ENCODE measurements around the gene REG3G. TPM values are rescaled to one million over a fixed set of nuclear protein-coding genes. Genes with fewer than 3 reads are reported as not detected.

REG3G gene
- not detected in 2 replicates for total RNA-seq

DNA sequence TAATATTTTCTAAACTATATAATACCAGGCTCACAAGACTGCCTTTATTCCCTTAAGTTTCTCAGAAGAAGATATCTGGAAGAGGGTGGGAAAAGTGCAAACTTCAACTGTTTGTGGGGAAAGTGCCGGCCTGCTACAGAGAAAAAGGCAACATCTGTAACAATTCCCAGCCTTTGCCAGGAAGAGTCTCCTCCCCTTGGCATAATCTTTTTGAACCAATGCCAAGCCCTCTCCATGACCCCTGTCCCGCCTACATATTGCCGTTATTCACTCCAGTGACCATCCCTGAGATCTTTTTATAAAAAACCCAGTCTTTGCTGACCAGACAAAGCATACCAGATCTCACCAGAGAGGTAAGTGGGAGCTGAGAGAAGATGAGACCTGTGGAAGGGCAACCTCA, at the start of gene REG3G:
Gene REG3G, plus strand, starts transcription at position 282 of the 400 bp plus-strand sequence. CDS start 392 bp downstream, outside the sequence.
- no peak within 1 kb of the TSS for H3K4me3 Mint-ChIP-seq (ENCODE audit: low read depth)
- no peak within 1 kb of the TSS for H3K27ac Mint-ChIP-seq
- H3K27me3 Mint-ChIP-seq (ENCODE audit: low read depth) = no peaks in the 10 kb centered on the region
- H3K9me3 Mint-ChIP-seq = peaks cover 6% of the 10 kb centered on the region
- DNase-seq (ENCODE audit: low spot score) = no peak
- intact Hi-C loops (cut with micrococcal nuclease) = no loop called here
- H3K36me3 Mint-ChIP-seq (ENCODE audit: low read depth) = no peaks in the 10 kb centered on the region
- H3K4me1 Mint-ChIP-seq (ENCODE audit: low read depth) = no peaks in the 10 kb centered on the region

DNA sequence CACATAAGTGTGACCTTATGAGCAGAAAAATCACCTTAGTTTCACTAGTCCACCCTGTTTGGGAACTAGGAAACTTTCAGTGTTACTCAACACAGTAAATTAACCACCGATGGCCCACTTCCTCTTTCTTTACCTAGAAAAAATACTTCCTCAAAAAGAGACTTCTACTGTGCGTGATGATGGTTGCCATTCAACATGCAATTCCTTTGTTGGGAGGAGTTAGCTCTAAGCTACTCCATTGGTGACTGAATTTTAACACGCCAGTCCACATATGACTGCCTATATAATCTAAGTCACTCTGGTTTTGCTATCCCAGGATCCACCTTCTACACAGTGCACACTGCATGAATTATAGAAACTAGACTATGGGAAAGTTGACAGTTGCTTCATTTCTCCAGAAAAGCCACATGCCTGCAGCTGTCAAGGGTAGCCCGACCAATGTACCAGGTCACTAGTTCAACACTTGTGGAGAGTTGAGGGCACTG, 47.8 kb upstream of the REG3G start:
- Mint-ChIP-seq H3K4me3 (ENCODE audit: low read depth) (no peak overlapping the region), H3K4me1 (ENCODE audit: low read depth) (no peaks in the 10 kb centered on the region), H3K9me3 (no peaks in the 10 kb centered on the region), H3K36me3 (ENCODE audit: low read depth) (no peaks in the 10 kb centered on the region), H3K27ac (no peak overlapping the region), H3K27me3 (ENCODE audit: low read depth) (no peaks in the 10 kb centered on the region)
- intact Hi-C loops (cut with micrococcal nuclease) = no loop called here
- no peak for DNase-seq (ENCODE audit: low spot score)

- Mint-ChIP-seq H3K4me3 (ENCODE audit: low read depth) (no peak overlapping the region), H3K9me3 (no peaks in the 10 kb centered on the region), H3K4me1 (ENCODE audit: low read depth) (no peaks in the 10 kb centered on the region), H3K27me3 (ENCODE audit: low read depth) (no peaks in the 10 kb centered on the region), H3K27ac (no peak overlapping the region), H3K36me3 (ENCODE audit: low read depth) (no peaks in the 10 kb centered on the region)
- intact Hi-C loops (cut with micrococcal nuclease) = no loop called here
- no peak for DNase-seq (ENCODE audit: low spot score)
Observed at GRCh38 chr2:78978340-78978739, 47.2 kb upstream of the REG3G start.

- DNase-seq (ENCODE audit: low spot score) = peak; percentile 8
- Mint-ChIP-seq H3K9me3 (no peaks in the 10 kb centered on the region), H3K4me1 (ENCODE audit: low read depth) (no peaks in the 10 kb centered on the region), H3K27ac (no peak overlapping the region), H3K27me3 (ENCODE audit: low read depth) (no peaks in the 10 kb centered on the region), H3K4me3 (ENCODE audit: low read depth) (no peak overlapping the region), H3K36me3 (ENCODE audit: low read depth) (no peaks in the 10 kb centered on the region)
- intact Hi-C loops (cut with micrococcal nuclease) = no loop called here
Observed at GRCh38 chr2:78979380-78980151, 45.9 kb upstream of the REG3G start.

GRCh38 chr2:78980152-78980465, 45.4 kb upstream of the REG3G start:
- no peaks in the 10 kb centered on the region for H3K9me3 Mint-ChIP-seq
- no peaks in the 10 kb centered on the region for H3K4me1 Mint-ChIP-seq (ENCODE audit: low read depth)
- H3K27me3 Mint-ChIP-seq (ENCODE audit: low read depth) = no peaks in the 10 kb centered on the region
- H3K27ac Mint-ChIP-seq = no peak overlapping the region
- no peak overlapping the region for H3K4me3 Mint-ChIP-seq (ENCODE audit: low read depth)
- intact Hi-C loops (cut with micrococcal nuclease) = no loop called here
- H3K36me3 Mint-ChIP-seq (ENCODE audit: low read depth) = no peaks in the 10 kb centered on the region
- no peak for DNase-seq (ENCODE audit: low spot score)

DNA sequence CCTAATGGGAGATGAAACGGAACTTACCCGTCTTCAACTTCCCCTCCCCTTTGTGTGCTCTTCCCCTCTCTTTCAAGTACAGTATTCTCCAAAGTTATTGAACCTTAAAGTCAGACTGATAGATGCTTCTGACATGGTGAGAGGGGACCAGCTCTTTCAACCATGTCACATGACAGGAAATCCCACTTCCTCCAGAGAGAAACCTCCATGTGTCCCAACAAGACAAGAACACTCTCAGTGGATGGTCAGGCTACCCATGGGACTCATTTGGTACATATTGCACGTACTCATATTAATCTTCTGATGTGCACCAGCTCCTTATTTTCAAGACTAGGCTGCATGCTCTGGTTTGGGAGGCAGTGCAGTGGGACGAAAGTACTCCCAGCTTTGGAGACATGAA, 44.6 kb upstream of the REG3G start:
- Mint-ChIP-seq H3K4me1 (ENCODE audit: low read depth) (no peaks in the 10 kb centered on the region), H3K4me3 (ENCODE audit: low read depth) (no peak overlapping the region), H3K27me3 (ENCODE audit: low read depth) (no peaks in the 10 kb centered on the region), H3K36me3 (ENCODE audit: low read depth) (no peaks in the 10 kb centered on the region), H3K9me3 (no peaks in the 10 kb centered on the region), H3K27ac (no peak overlapping the region)
- DNase-seq (ENCODE audit: low spot score) = no peak
- intact Hi-C loops (cut with micrococcal nuclease) = no loop called here

DNA sequence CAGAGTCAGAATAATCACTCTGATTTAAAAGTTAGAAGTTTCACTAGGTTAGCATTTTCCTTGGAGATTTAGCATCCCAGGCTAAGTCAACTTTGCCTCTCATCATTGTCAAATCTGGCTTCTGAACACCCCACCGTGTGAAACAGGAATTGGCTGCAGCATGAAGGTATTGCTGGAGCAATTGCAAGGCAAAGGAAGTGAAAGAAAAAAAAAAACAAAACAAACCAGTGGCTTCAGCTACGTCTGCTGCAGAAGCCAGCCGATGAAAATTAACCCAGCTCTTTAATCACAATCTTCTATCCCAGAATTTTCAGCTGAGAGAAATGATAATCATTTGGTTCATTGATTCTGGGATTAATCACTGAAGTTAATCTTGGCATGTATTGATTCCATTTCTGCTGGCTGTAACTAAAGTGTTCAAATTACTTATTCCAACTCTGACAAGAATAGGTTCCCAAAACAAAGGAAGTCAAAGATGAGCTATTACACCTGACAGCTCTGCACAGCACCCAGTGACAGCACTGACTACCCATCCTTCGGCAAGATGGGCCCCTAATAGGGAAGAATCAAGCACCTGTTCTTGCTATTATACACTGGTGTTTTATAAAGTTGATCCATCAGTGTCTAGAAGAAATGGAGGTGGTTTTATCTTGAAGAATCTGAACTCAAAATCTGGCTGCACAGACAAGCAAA, 42.7 kb upstream of the REG3G start:
- no peaks in the 10 kb centered on the region for H3K27me3 Mint-ChIP-seq (ENCODE audit: low read depth)
- no peak overlapping the region for H3K27ac Mint-ChIP-seq
- intact Hi-C loops (cut with micrococcal nuclease) = no loop called here
- no peak overlapping the region for H3K4me3 Mint-ChIP-seq (ENCODE audit: low read depth)
- H3K36me3 Mint-ChIP-seq (ENCODE audit: low read depth) = no peaks in the 10 kb centered on the region
- no peak for DNase-seq (ENCODE audit: low spot score)
- H3K4me1 Mint-ChIP-seq (ENCODE audit: low read depth) = no peaks in the 10 kb centered on the region
- H3K9me3 Mint-ChIP-seq = no peaks in the 10 kb centered on the region

GRCh38 chr2:78984386-78984785, 41.1 kb upstream of the REG3G start:
- H3K4me1 Mint-ChIP-seq (ENCODE audit: low read depth) = no peaks in the 10 kb centered on the region
- DNase-seq (ENCODE audit: low spot score) = no peak
- H3K9me3 Mint-ChIP-seq = no peaks in the 10 kb centered on the region
- intact Hi-C loops (cut with micrococcal nuclease) = no loop called here
- no peaks in the 10 kb centered on the region for H3K27me3 Mint-ChIP-seq (ENCODE audit: low read depth)
- H3K36me3 Mint-ChIP-seq (ENCODE audit: low read depth) = no peaks in the 10 kb centered on the region
- no peak overlapping the region for H3K4me3 Mint-ChIP-seq (ENCODE audit: low read depth)
- no peak overlapping the region for H3K27ac Mint-ChIP-seq

- intact Hi-C loops (cut with micrococcal nuclease) = no loop called here
- H3K27ac Mint-ChIP-seq = no peak overlapping the region
Observed at GRCh38 chr2:78985558-78985957, 39.9 kb upstream of the REG3G start.

GRCh38 chr2:78989051-78989450, 36.5 kb upstream of the REG3G start:
- H3K4me1 Mint-ChIP-seq (ENCODE audit: low read depth) = no peaks in the 10 kb centered on the region
- intact Hi-C loops (cut with micrococcal nuclease) = no loop called here
- no peaks in the 10 kb centered on the region for H3K36me3 Mint-ChIP-seq (ENCODE audit: low read depth)
- no peak overlapping the region for H3K27ac Mint-ChIP-seq
- no peaks in the 10 kb centered on the region for H3K9me3 Mint-ChIP-seq
- DNase-seq (ENCODE audit: low spot score) = no peak
- peaks cover 12% of the 10 kb centered on the region for H3K27me3 Mint-ChIP-seq (ENCODE audit: low read depth)
- no peak overlapping the region for H3K4me3 Mint-ChIP-seq (ENCODE audit: low read depth)

More at GRCh38 chr2:78985558-78985957, 39.9 kb upstream of the REG3G start:
- H3K9me3 Mint-ChIP-seq = no peaks in the 10 kb centered on the region
- no peak for DNase-seq (ENCODE audit: low spot score)
- H3K4me1 Mint-ChIP-seq (ENCODE audit: low read depth) = no peaks in the 10 kb centered on the region
- no peak overlapping the region for H3K4me3 Mint-ChIP-seq (ENCODE audit: low read depth)
- H3K27me3 Mint-ChIP-seq (ENCODE audit: low read depth) = no peaks in the 10 kb centered on the region
- no peaks in the 10 kb centered on the region for H3K36me3 Mint-ChIP-seq (ENCODE audit: low read depth)

DNA sequence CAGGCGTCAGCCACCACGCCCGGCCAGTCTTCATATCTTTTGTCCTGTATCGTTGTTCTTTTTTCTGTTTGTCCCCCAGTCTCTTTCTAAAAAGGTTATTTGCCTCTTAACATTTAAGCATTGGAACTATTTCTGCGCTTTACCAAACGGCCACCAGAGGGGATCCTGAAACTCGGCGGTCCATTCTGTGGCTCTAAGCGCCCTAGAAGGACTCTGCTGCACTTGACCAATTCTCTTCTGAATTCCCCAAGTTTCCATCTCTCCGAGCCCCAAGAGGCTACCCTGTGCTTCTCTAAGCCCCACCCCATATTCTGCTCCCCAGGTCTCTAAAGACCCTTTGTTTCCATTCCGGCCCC, 33.1 kb upstream of the REG3G start:
- peaks cover 19% of the 10 kb centered on the region for H3K27me3 Mint-ChIP-seq (ENCODE audit: low read depth)
- no peaks in the 10 kb centered on the region for H3K36me3 Mint-ChIP-seq (ENCODE audit: low read depth)
- intact Hi-C loops (cut with micrococcal nuclease) = no loop called here
- H3K4me1 Mint-ChIP-seq (ENCODE audit: low read depth) = no peaks in the 10 kb centered on the region
- no peak overlapping the region for H3K27ac Mint-ChIP-seq
- no peak for DNase-seq (ENCODE audit: low spot score)
- H3K9me3 Mint-ChIP-seq = no peaks in the 10 kb centered on the region
- no peak overlapping the region for H3K4me3 Mint-ChIP-seq (ENCODE audit: low read depth)

GRCh38 chr2:78992807-78993517, 32.5 kb upstream of the REG3G start:
- no peaks in the 10 kb centered on the region for H3K4me1 Mint-ChIP-seq (ENCODE audit: low read depth)
- peaks cover 19% of the 10 kb centered on the region for H3K27me3 Mint-ChIP-seq (ENCODE audit: low read depth)
- no peak overlapping the region for H3K4me3 Mint-ChIP-seq (ENCODE audit: low read depth)
- H3K9me3 Mint-ChIP-seq = no peaks in the 10 kb centered on the region
- intact Hi-C loops (cut with micrococcal nuclease) = no loop called here
- no peak overlapping the region for H3K27ac Mint-ChIP-seq
- DNase-seq (ENCODE audit: low spot score) = no peak
- no peaks in the 10 kb centered on the region for H3K36me3 Mint-ChIP-seq (ENCODE audit: low read depth)

- Mint-ChIP-seq H3K9me3 (no peaks in the 10 kb centered on the region), H3K36me3 (ENCODE audit: low read depth) (no peaks in the 10 kb centered on the region)
Observed at GRCh38 chr2:78993518-78994148, 31.9 kb upstream of the REG3G start.

More at GRCh38 chr2:78993518-78994148, 31.9 kb upstream of the REG3G start:
- Mint-ChIP-seq H3K4me3 (ENCODE audit: low read depth) (no peak overlapping the region), H3K4me1 (ENCODE audit: low read depth) (no peaks in the 10 kb centered on the region), H3K27ac (no peak overlapping the region), H3K27me3 (ENCODE audit: low read depth) (peaks cover 19% of the 10 kb centered on the region)
- intact Hi-C loops (cut with micrococcal nuclease) = no loop called here
- DNase-seq (ENCODE audit: low spot score) = no peak

All from activated T-helper 2 cell treated with anti-CD3 and anti-CD28 coated beads, Interferon-gamma antibody, Interleukin-2, Interleukin-4, amounts not matched to agents 10 μg/mL and 5 μg/mL and 100 μg/mL, durations not matched to agents 14 hours and 24 hours and 36 hours (primary cell).